ENCODE data around the gene DCTN2. TPM values are rescaled to one million over a fixed set of nuclear protein-coding genes. Genes with fewer than 3 reads are reported as not detected.

The DCTN2 gene
- polyA plus RNA-seq, 1 donor from 2014 or later: 369 TPM

GRCh38 chr12:57541717-57542116, 5.3 kb downstream of the DCTN2 start:
- Histone ChIP-seq H4K20me1 (ENCODE audit: insufficient read depth) (no peaks in the 10 kb centered on the region), H3K79me2 (replicated peaks; ENCODE audit: insufficient read depth, low read length) (peaks cover 27% of the 10 kb centered on the region), H2AFZ (ENCODE audit: low read depth, low read length) (no peak overlapping the region), H3K27ac (ENCODE audit: low read length) (no peak overlapping the region), H3K27me3 (ENCODE audit: insufficient read depth, low read depth, low read length) (no peaks in the 10 kb centered on the region), H3K9me3 (ENCODE audit: low read length) (no peaks in the 10 kb centered on the region), H3K4me2 (ENCODE audit: low read length) (no peak overlapping the region), H3K36me3 (ENCODE audit: insufficient read depth, low read length) (no peaks in the 10 kb centered on the region), H3K9ac (ENCODE audit: low read length) (no peak overlapping the region), H3K4me3 (ENCODE audit: low read length) (no peak overlapping the region), H3K9me2 (ENCODE audit: insufficient read depth, low read length) (no peaks in the 10 kb centered on the region), H3F3A (ENCODE audit: insufficient read depth, low read length, poor library complexity, severe bottlenecking) (no peaks in the 10 kb centered on the region)
- TF ChIP-seq CTCF (IDR thresholded peaks at IDR 0.05; ENCODE audit: poor library complexity, severe bottlenecking) (no peak), SMC3 (conservative IDR thresholded peaks at IDR 0.05; ENCODE audit: poor library complexity) (no peak), RAD21 (conservative IDR thresholded peaks at IDR 0.05) (no peak), EZH2 (IDR thresholded peaks at IDR 0.05; ENCODE audit: borderline replicate concordance, insufficient read depth, low read length, poor library complexity, severe bottlenecking) (no peak), TAF1 (IDR thresholded peaks at IDR 0.05; ENCODE audit: low read depth) (no peak), POLR2AphosphoS5 (IDR thresholded peaks at IDR 0.05) (no peak), EP300 (conservative IDR thresholded peaks at IDR 0.05; ENCODE audit: poor library complexity, severe bottlenecking) (no peak), MXI1 (conservative IDR thresholded peaks at IDR 0.05; ENCODE audit: poor library complexity, severe bottlenecking) (no peak), REST (IDR thresholded peaks at IDR 0.05; ENCODE audit: borderline replicate concordance) (no peak)

GRCh38 chr12:57541001-57541400, 6.0 kb downstream of the DCTN2 start:
- Histone ChIP-seq H2AFZ (ENCODE audit: low read depth, low read length) (no peak overlapping the region), H3K9ac (ENCODE audit: low read length) (no peak overlapping the region), H3K27ac (ENCODE audit: low read length) (no peak overlapping the region), H3K4me3 (ENCODE audit: low read length) (no peak overlapping the region), H3F3A (ENCODE audit: insufficient read depth, low read length, poor library complexity, severe bottlenecking) (no peaks in the 10 kb centered on the region), H3K9me3 (ENCODE audit: low read length) (no peaks in the 10 kb centered on the region), H3K9me2 (ENCODE audit: insufficient read depth, low read length) (no peaks in the 10 kb centered on the region), H4K20me1 (ENCODE audit: insufficient read depth) (no peaks in the 10 kb centered on the region), H3K27me3 (ENCODE audit: insufficient read depth, low read depth, low read length) (no peaks in the 10 kb centered on the region), H3K79me2 (replicated peaks; ENCODE audit: insufficient read depth, low read length) (peaks cover 20% of the 10 kb centered on the region), H3K4me2 (ENCODE audit: low read length) (no peak overlapping the region), H3K36me3 (ENCODE audit: insufficient read depth, low read length) (no peaks in the 10 kb centered on the region)
- TF ChIP-seq SMC3 (conservative IDR thresholded peaks at IDR 0.05; ENCODE audit: poor library complexity) (no peak), TAF1 (IDR thresholded peaks at IDR 0.05; ENCODE audit: low read depth) (no peak), CTCF (IDR thresholded peaks at IDR 0.05; ENCODE audit: poor library complexity, severe bottlenecking) (no peak), EZH2 (IDR thresholded peaks at IDR 0.05; ENCODE audit: borderline replicate concordance, insufficient read depth, low read length, poor library complexity, severe bottlenecking) (no peak), RAD21 (conservative IDR thresholded peaks at IDR 0.05) (no peak)

All from neural cell (in vitro differentiated cells).